ENCODE results near the gene LRRC75A. TPM values are rescaled to one million over a fixed set of nuclear protein-coding genes. Genes with fewer than 3 reads are reported as not detected.

Gene LRRC75A
- total and polyA plus RNA-seq, 2 of the 8 experiments (the other 6 are each of a cell fraction or from before 2014, with no cell fraction given) = 9.7 to 9.9 TPM

GRCh38 chr17:16432017-16432416 lies 60.0 kb downstream of the LRRC75A start:
- Histone ChIP-seq H3K79me2 (ENCODE audit: control insufficient read depth in 1 of 2, insufficient read depth in 2 of 2, low read length in 2 of 2) (no peaks in the 10 kb centered on the region), H3K23ac (ENCODE audit: insufficient read length) (no peak overlapping the region), H3K79me1 (ENCODE audit: low read depth, low read length) (no peaks in the 10 kb centered on the region), H3K36me3 (ENCODE audit: control insufficient read depth in 2 of 4, insufficient read depth in 4 of 4, low read length in 3 of 4) (no peaks in the 10 kb centered on the region), H3K27ac (ENCODE audit: low read depth, low read length) (no peak overlapping the region), H2AFZ (ENCODE audit: low read length) (no peak overlapping the region), H3K4me3 (ENCODE audit: extremely low read depth in 1 of 4, insufficient read depth in 2 of 4, low read depth in 3 of 4, low read length in 4 of 4) (no peak overlapping the region), H3K4me2 (ENCODE audit: insufficient read depth in 1 of 2, low read depth in 2 of 2, low read length in 2 of 2) (no peak overlapping the region), H2AK5ac (ENCODE audit: low read depth, low read length) (no peak overlapping the region), H3K4ac (replicated peaks; ENCODE audit: insufficient read length, low read depth, low read length) (no peak overlapping the region), H2BK15ac (ENCODE audit: low read length) (no peak overlapping the region), H4K8ac (ENCODE audit: extremely low read depth, insufficient read depth, low read length) (no peak overlapping the region; the same call in 1 of the 2 replicates), H2BK5ac (ENCODE audit: low read depth, low read length) (no peak overlapping the region), H4K5ac (ENCODE audit: insufficient read length, low read depth, low read length) (no peak overlapping the region), H2BK20ac (ENCODE audit: low read length) (no peak overlapping the region), H4K20me1 (replicated peaks in 1 of 2; ENCODE audit: control insufficient read depth in 1 of 2, insufficient read depth in 2 of 2, low read length in 2 of 2) (no peaks in the 10 kb centered on the region), H3K18ac (ENCODE audit: extremely low read depth, low read length) (no peak overlapping the region; the same call in 1 of the 2 replicates), H2BK12ac (ENCODE audit: low read depth, low read length) (no peak overlapping the region; the same call in 1 of the 2 replicates), H3K23me2 (ENCODE audit: low read depth, low read length) (no peaks in the 10 kb centered on the region), H3K14ac (ENCODE audit: insufficient read length) (no peak overlapping the region), H4K91ac (replicated peaks; ENCODE audit: insufficient read length, low read length) (no peak overlapping the region), H3K9me3 (ENCODE audit: insufficient read depth in 2 of 2, low read depth in 1 of 2, low read length in 1 of 2) (no peaks in the 10 kb centered on the region), H3K4me1 (replicated peaks in 1 of 4; ENCODE audit: control insufficient read depth in 3 of 4, insufficient read depth in 4 of 4, low read length in 3 of 4) (peaks cover 0 to 7% (median 2%) of the 10 kb centered on the region in 4 experiments; a peak in 4 of 7 replicates), H2BK120ac (replicated peaks; ENCODE audit: low read depth, low read length) (no peak overlapping the region), H3K27me3 (replicated peaks in 1 of 4; ENCODE audit: control insufficient read depth in 3 of 4, extremely low read depth in 1 of 4, insufficient read depth in 3 of 4, low read length in 3 of 4) (no peaks in the 10 kb centered on the region; a peak in 1 of 7 replicates), H3K9ac (replicated peaks in 1 of 4; ENCODE audit: extremely low read depth in 1 of 4, low read depth in 3 of 4, low read length in 3 of 4) (no peak overlapping the region), H3K56ac (replicated peaks; ENCODE audit: insufficient read length, low read depth, low read length) (no peak overlapping the region)
- WGBS, 2 experiments (ENCODE audit: extremely low coverage in 1 of 2, insufficient coverage in 1 of 2, insufficient read length in 1 of 2, insufficient replicate concordance in 2 of 2, low coverage in 1 of 2, low lambda C conversion rate in 2 of 2, missing lambda C conversion rate in 1 of 2) = 90% methylated on average over 14 of the region's 15 CpGs; no CpG with 5 or more reads in 1 of the 2 experiments
- DNase-seq (ENCODE audit: low read depth in 1 of 2, low spot score in 2 of 2) (no peak), FAIRE-seq (no peak)
- ChIA-PET POLR2A (ENCODE audit: partially characterized antibody) (interaction anchor here (0.6 to 3.3 kb wide), 5 partner anchors 9 to 54 kb away, joined by 3 to 9 read pairs (median 4); partner anchors contain the start of gene UBB), CTCF (ENCODE audit: partially characterized antibody) (interaction anchor here (0.8 to 1.1 kb wide), 3 partner anchors 18 to 68 kb away, joined by 3 to 5 read pairs (median 3); no protein-coding TSS in a partner anchor)
- TF ChIP-seq CEBPB (IDR thresholded peaks at IDR 0.05; ENCODE audit: low read depth, low read length) = no peak
- no peak for TF ChIP-seq EGR1 (IDR thresholded peaks at IDR 0.05; ENCODE audit: borderline replicate concordance, low read depth, low read length)
- TF ChIP-seq RXRA (IDR thresholded peaks at IDR 0.05; ENCODE audit: insufficient read depth, low read depth, low read length) = no peak
- no peak for TF ChIP-seq CBX8 (IDR thresholded peaks at IDR 0.05; ENCODE audit: borderline replicate concordance, low read depth, low read length)
- TF ChIP-seq PHF8 (conservative IDR thresholded peaks at IDR 0.05; ENCODE audit: low read depth, low read length) = no peak
- TF ChIP-seq CTBP2 (IDR thresholded peaks at IDR 0.05; ENCODE audit: borderline replicate concordance, insufficient read depth, insufficient read length, low read length) = no peak
- no peak for TF ChIP-seq JUN (IDR thresholded peaks at IDR 0.05; ENCODE audit: low read depth, low read length)
- no peak for TF ChIP-seq CTCF (IDR thresholded peaks at IDR 0.05; ENCODE audit: control extremely low read depth in 1 of 3, insufficient read depth in 1 of 3, low read depth in 1 of 3, low read length in 3 of 3)
- TF ChIP-seq SUZ12 (IDR thresholded peaks at IDR 0.05; ENCODE audit: low read length) = no peak
- TF ChIP-seq KDM4A (IDR thresholded peaks at IDR 0.05; ENCODE audit: low read depth, low read length, severe bottlenecking) = no peak
- no peak for TF ChIP-seq TAF7 (optimal IDR thresholded peaks at IDR 0.05; ENCODE audit: borderline replicate concordance, low read depth, low read length)

Data from H1 (cell line).